Astrocyte of the spinal cord (primary cell): ENCODE data around the gene ZNF423.

Experiments
- DNase-seq: peaks from one replicate; pipeline ENCODE4 v3.0.0; 2011; ENCODE audit warnings: low read depth, low spot score
- H3K4me3 ChIP-seq: 2 replicates; pipeline ENCODE4 v1.5.1; 2011; ENCODE audit warnings: low read depth, mild to moderate bottlenecking, low read length, moderate library complexity
- CTCF ChIP-seq: IDR thresholded peaks from 2 replicates; pipeline ENCODE4 v1.5.1; 2012; ENCODE audit warnings: low read depth, mild to moderate bottlenecking, low read length, inconsistent platforms
- in situ Hi-C: cut with HindIII; loops from 2 replicates; pipeline ENCODE4 v1.10.0; 2017; ENCODE audit warnings: low sequenced_read_pairs

The ZNF423 gene

GRCh38 chr16:49755313-49755620 lies 100.6 kb downstream of the ZNF423 start:
- in situ Hi-C loops: no loop called here
- peak overlapping the region; percentile 32 for H3K4me3 ChIP-seq
- DNase-seq: peak; percentile 62
- TF ChIP-seq CTCF: peak; percentile 59

- in situ Hi-C loops: no loop called here
- no peak for TF ChIP-seq CTCF
- H3K4me3 ChIP-seq: peak overlapping the region; percentile 32
- peak; percentile 55 for DNase-seq
These were observed 101.2 kb downstream of the ZNF423 start for GRCh38 chr16:49754495-49755312.

GRCh38 chr16:49750341-49751000 lies 105.4 kb downstream of the ZNF423 start:
- TF ChIP-seq CTCF: no peak
- in situ Hi-C loops: no loop called here
- DNase-seq: no peak
- no peak overlapping the region for H3K4me3 ChIP-seq

- no peak overlapping the region for H3K4me3 ChIP-seq
- in situ Hi-C loops: no loop called here
- DNase-seq: no peak
- TF ChIP-seq CTCF: no peak
These were observed 106.1 kb downstream of the ZNF423 start for GRCh38 chr16:49749816-49750215.

GRCh38 chr16:49748322-49748721 lies 107.6 kb downstream of the ZNF423 start:
- in situ Hi-C loops: no loop called here
- H3K4me3 ChIP-seq: no peak overlapping the region
- peak; percentile 57 for DNase-seq
- no peak for TF ChIP-seq CTCF

- TF ChIP-seq CTCF: no peak
- DNase-seq: no peak
- in situ Hi-C loops: no loop called here
These were observed 108.3 kb downstream of the ZNF423 start for GRCh38 chr16:49747654-49748053.

More at GRCh38 chr16:49747654-49748053, 108.3 kb downstream of the ZNF423 start:
- no peak overlapping the region for H3K4me3 ChIP-seq
